SK-N-MC (cell line): Measurements from ENCODE around the gene TBX2.
A peak's percentile ranks its signal among the peaks of the same experiment; 100 is the strongest.

Source experiments
- DNase-seq: peaks from one replicate; pipeline ENCODE4 v3.0.0-alpha.2; 2011; ENCODE audit warnings: low read depth, low spot score
- H3K27ac ChIP-seq: fragments of 200-600 bp; sonication (generic); 2 replicates; pipeline ENCODE4 v1.5.1; 2016; ENCODE audit warnings: mixed run types
- H3K36me3 ChIP-seq: fragments of 200-600 bp; sonication (generic); 2 replicates; pipeline ENCODE4 v1.6.1; 2017; ENCODE audit warnings: antibody characterized with exemption, low read length, mixed read lengths; ENCODE audit not compliant: insufficient read depth
- H3K4me3 ChIP-seq: fragments of 200-600 bp; sonication (generic); 2 replicates; pipeline ENCODE4 v1.5.1; 2016
- H3K9ac ChIP-seq: fragments of 200-600 bp; sonication (generic); 2 replicates; pipeline ENCODE4 v1.8.0; 2017; ENCODE audit warnings: mixed run types, mixed read lengths; ENCODE audit not compliant: insufficient read length
- H3K9me3 ChIP-seq: fragments of 200-600 bp; sonication (generic); 2 replicates; pipeline ENCODE4 v1.6.1; 2017; ENCODE audit warnings: low read depth, mild to moderate bottlenecking, antibody characterized with exemption, low read length, moderate library complexity, mixed read lengths
- EZH2 ChIP-seq: fragments of 200-600 bp; sonication (generic); IDR thresholded peaks from one replicate; pipeline ENCODE4 v1.6.1; 2017; ENCODE audit warnings: antibody characterized with exemption
- FOXP2 ChIP-seq: optimal IDR thresholded peaks from 2 replicates; pipeline ENCODE3; 2011; ENCODE audit warnings: mild to moderate bottlenecking, moderate library complexity; ENCODE audit not compliant: insufficient read depth; ENCODE audit errors: extremely low read length, control extremely low read depth
- POLR2AphosphoS5 ChIP-seq: IDR thresholded peaks from 2 replicates; pipeline ENCODE4 v1.6.1; 2012; ENCODE audit warnings: mild to moderate bottlenecking, low read depth, low read length, borderline replicate concordance

TBX2 gene

DNA sequence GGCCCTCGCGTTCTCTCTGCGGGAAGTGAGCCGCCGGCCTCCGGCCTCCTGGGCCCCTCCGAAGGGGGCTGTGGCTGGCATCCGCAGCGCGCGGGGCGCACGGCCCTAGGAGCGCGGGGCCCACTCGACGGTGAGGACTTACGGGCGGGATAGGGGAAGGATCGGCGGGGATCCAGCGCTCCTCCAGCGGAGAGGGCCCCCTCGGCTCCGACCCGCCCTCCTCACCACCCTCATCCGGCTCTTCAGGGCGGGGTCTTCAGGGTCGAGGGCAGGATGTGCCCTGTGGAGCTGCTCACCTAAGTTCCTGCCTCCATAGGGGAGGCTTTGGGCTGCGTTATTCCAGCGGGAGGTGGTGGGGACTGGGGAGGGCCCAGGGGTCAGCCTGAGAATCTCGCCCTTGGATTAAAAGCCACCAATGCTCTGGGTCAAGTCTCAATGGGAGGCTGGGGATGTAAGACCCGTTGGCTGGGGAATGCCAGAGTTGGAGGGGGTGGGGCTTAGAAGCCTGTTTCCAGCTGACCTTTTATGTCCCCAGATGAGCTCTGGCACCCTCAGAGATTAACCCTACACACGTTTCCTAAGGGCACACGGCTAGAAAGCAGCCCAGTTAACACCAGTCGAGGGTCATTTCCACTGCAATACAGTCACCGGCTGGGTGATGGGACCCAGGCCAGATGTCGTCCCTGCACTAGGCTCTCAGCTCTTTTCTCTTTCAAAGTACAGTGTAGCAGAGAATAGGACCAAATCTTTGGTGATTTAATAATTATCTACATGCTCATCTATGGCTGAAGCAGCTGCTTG lies 13.4 kb downstream of the TBX2 start:
- Histone ChIP-seq H3K27ac (no peak overlapping the region), H3K9me3 (no peaks in the 10 kb centered on the region), H3K4me3 (peak overlapping the region; percentile 88), H3K36me3 (no peaks in the 10 kb centered on the region), H3K9ac (peak overlapping the region; percentile 67)
- no peak for DNase-seq
- no peak for TF ChIP-seq EZH2
- TF ChIP-seq POLR2AphosphoS5, result no peak
- TF ChIP-seq FOXP2, result no peak

DNA sequence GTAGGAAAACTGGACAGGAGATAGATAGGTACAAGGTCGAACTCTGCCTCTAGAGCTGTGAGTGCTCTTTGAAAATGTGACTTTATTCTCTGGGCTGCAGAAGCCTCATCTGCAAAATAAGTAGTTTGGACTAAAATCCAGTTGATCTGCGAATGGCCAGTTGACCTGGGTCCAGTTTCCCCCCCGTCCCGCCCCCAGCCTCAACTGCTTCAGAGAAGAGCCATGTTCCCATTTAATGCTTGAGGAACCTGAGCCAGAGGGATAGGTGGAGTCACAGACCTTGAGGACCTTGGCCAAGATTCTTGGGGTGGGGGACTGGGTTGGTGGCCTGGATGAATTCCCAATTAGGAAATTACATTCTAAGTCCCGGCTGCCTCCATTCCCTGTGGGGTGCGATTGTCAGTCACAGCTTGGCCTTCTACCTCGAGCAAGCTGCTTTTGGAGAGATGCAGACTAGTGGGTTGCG lies 14.1 kb downstream of the TBX2 start:
- Histone ChIP-seq H3K9ac (no peak overlapping the region), H3K27ac (no peak overlapping the region), H3K9me3 (no peaks in the 10 kb centered on the region), H3K4me3 (no peak overlapping the region), H3K36me3 (no peaks in the 10 kb centered on the region)
- no peak for DNase-seq
- no peak for TF ChIP-seq FOXP2

DNA sequence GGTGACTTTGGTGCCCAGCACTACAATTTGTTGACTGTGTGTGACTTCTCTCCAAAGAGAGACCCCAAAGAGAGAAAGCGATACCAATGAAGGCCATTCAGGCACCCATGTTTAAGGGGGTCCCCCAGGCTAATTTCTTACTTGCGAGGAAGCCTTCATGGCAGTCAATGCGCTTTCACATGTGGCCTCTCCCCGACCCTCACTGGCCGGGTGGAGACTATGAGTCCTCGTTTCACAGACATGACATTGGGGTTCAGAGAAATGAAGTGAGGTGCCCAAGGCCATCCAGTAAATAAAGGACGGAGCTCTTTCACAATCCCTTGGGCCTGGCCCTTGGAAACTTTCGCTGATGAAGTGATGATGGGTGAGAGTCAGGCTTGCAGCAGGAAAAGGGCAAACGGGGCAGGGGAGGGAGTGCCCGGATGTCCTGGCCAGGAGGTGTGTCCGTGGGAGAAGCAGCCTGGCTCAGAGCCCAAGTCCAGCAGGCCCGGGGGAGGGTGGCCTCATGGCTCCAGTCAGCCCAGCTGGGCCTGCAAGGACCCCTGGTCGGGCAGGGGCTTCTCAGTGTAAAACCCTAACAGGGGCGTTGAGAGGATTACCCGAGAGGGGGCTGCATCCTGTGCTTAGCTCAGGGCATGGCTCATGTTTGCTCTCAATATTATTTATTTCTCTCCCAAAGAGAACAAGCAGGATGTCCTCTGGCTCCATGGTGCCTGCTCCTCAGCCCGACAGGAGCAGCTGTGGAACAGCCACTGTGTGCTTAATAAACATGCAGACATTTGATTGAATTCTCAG lies 14.7 kb downstream of the TBX2 start:
- no peaks in the 10 kb centered on the region for H3K36me3 ChIP-seq
- TF ChIP-seq EZH2, result no peak
- TF ChIP-seq POLR2AphosphoS5, result no peak
- no peak for TF ChIP-seq FOXP2
- H3K27ac ChIP-seq, result no peak overlapping the region
- no peaks in the 10 kb centered on the region for H3K9me3 ChIP-seq
- H3K4me3 ChIP-seq, result no peak overlapping the region
- H3K9ac ChIP-seq, result no peak overlapping the region
- DNase-seq, result no peak

DNA sequence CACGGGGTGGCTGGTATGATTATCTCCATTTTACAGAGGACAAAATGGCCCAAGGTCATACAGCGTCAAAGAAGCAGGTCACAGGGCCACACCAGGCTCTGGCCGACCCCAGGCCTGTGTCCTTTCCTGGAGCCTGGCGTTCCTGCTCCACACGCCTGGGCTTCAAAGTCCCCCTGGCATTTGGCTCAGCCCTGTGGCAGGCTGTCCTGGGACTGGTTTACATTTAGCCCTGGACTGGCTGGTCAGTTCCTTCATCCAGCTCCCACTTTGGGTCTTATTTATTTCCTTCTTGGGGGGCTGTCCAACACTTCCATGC lies 15.3 kb downstream of the TBX2 start:
- TF ChIP-seq FOXP2 (no peak), POLR2AphosphoS5 (no peak), EZH2 (no peak)
- no peak for DNase-seq
- H3K36me3 ChIP-seq, result no peaks in the 10 kb centered on the region
- H3K27ac ChIP-seq, result no peak overlapping the region
- no peak overlapping the region for H3K9ac ChIP-seq
- no peaks in the 10 kb centered on the region for H3K9me3 ChIP-seq
- no peak overlapping the region for H3K4me3 ChIP-seq

DNA sequence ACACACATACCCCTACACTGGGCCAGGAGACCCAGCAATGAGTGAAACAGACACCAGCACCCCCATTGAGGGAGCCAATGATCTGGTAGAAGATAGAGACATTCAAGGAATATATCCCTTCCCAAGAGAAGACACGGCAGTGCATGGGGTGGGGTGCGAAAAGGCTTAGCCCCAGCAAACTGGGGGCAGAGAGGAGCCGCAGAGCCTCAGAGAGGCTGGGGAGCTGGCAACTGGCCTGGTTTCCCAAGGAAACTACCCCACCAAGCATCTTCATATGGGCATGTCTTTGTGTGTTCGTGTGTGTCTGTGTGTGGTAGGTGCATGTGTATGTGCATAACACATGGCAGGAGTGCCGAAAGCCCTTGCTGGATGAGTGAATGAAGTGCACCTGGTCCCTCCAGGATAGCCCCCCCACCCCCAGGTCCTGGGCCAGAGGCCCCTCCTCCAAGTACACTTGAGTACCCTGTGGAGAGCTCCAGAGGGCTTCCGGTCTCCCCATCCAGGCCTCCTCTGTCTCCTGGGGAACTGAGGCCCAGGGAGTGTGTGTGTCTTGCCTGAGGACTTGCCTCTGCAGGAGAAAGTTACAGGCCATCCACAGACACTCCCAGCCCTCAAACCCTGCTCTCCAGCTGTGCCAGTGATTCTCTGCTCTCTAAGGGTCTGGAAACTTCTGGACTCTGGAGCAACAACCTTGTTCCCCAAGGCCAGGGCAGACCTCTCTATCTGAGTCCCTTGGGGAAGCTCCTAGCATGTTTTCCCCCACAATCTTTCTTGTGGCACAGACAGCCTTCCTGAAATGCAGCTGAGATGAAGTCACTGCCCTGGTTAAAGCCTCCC lies 15.9 kb downstream of the TBX2 start:
- no peak for DNase-seq
- H3K27ac ChIP-seq, result no peak overlapping the region
- no peak overlapping the region for H3K4me3 ChIP-seq
- TF ChIP-seq FOXP2, result no peak
- no peak for TF ChIP-seq POLR2AphosphoS5
- no peak for TF ChIP-seq EZH2
- H3K9me3 ChIP-seq, result no peaks in the 10 kb centered on the region
- H3K36me3 ChIP-seq, result no peaks in the 10 kb centered on the region
- no peak overlapping the region for H3K9ac ChIP-seq

DNA sequence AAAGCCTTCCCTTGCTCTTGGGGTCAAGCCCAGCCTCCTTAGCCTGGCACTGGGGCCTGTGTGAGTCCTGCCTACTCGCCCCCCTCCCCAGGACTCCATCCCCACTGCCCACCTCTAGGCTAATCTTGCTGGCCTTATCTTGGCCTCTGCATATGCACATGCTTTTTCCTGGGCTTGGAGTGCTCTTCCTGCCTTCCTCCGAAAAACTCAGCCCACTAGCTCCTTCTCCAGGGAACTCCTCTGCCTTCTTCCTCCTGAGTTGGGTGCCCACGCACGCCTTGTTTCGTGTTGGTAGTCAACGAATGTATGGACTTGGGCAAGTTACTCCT lies 16.5 kb downstream of the TBX2 start:
- Histone ChIP-seq H3K27ac (no peak overlapping the region), H3K9me3 (no peaks in the 10 kb centered on the region), H3K9ac (no peak overlapping the region), H3K36me3 (no peaks in the 10 kb centered on the region), H3K4me3 (no peak overlapping the region)
- no peak for TF ChIP-seq FOXP2
- TF ChIP-seq EZH2, result no peak
- TF ChIP-seq POLR2AphosphoS5, result no peak
- no peak for DNase-seq

DNA sequence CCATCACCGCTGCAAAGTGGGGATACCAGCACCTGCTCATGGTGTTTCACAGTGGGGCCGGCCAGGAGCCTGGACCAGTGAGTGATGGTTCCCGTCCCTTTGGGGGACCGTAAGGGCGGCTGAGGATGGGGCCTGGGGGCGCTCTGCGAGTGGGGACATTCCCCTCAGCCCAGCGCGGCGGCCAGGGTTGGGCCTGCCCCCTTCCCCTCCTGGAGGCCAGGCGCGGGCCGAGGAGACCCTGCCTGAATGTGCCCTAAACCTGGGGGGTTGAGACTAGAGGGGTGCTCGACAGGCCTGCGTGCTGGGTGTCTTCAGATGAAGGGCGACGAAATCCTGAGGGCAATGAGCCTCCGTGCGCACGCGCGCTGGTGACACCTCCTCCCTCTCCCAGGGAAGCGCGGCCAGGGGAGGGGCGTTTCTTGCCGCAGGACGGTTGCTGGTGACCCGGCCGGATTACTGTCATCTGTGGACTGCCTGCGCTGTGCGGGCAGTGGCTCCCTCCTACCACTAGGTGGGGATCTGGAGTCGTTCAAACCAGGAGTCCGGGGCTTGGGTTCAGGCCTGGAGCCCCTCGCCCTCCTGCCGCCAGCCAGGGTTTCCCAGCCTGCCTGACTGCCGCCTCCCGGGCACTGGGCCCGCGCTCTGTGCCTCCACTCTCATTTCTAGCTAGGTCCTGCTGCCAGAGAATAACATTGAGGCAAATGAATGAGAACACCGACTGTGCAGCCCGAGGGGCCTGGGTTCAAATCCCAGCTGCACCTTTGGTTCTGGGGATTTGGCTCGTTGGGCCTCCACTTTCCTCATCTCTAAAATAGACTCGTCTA lies 17.1 kb downstream of the TBX2 start:
- no peak for TF ChIP-seq POLR2AphosphoS5
- TF ChIP-seq EZH2, result no peak
- no peak for TF ChIP-seq FOXP2
- no peak overlapping the region for H3K27ac ChIP-seq
- H3K4me3 ChIP-seq, result no peak overlapping the region
- no peaks in the 10 kb centered on the region for H3K9me3 ChIP-seq
- H3K9ac ChIP-seq, result no peak overlapping the region
- no peak for DNase-seq
- H3K36me3 ChIP-seq, result no peaks in the 10 kb centered on the region
